ENCODE data around the gene SLC8A2.

Gene SLC8A2

GRCh38 chr19:47503130-47503825 is 31.6 kb upstream of the SLC8A2 start:
- DNase-seq: no peak

GRCh38 chr19:47499863-47500830 is 28.5 kb upstream of the SLC8A2 start:
- DNase-seq: no peak

GRCh38 chr19:47499371-47499770 is 27.7 kb upstream of the SLC8A2 start:
- no peak for DNase-seq

GRCh38 chr19:47498561-47498960 is 26.9 kb upstream of the SLC8A2 start:
- no peak for DNase-seq

GRCh38 chr19:47497821-47498520 is 26.3 kb upstream of the SLC8A2 start:
- no peak for DNase-seq

GRCh38 chr19:47497050-47497766 is 25.5 kb upstream of the SLC8A2 start:
- no peak for DNase-seq

GRCh38 chr19:47495478-47496372 is 24.0 kb upstream of the SLC8A2 start:
- DNase-seq: no peak

GRCh38 chr19:47494729-47495128 is 23.0 kb upstream of the SLC8A2 start:
- no peak for DNase-seq

GRCh38 chr19:47494211-47494547 is 22.5 kb upstream of the SLC8A2 start:
- no peak for DNase-seq

- no peak for DNase-seq
Observed at GRCh38 chr19:47493378-47494210, 21.9 kb upstream of the SLC8A2 start.

GRCh38 chr19:47492571-47493377 is 21.1 kb upstream of the SLC8A2 start:
- no peak for DNase-seq

- no peak for DNase-seq
Observed at GRCh38 chr19:47492137-47492533, 20.4 kb upstream of the SLC8A2 start.

GRCh38 chr19:47491358-47492136 is 19.9 kb upstream of the SLC8A2 start:
- DNase-seq: no peak

- no peak for DNase-seq
Observed at GRCh38 chr19:47490847-47491246, 19.2 kb upstream of the SLC8A2 start.

GRCh38 chr19:47490031-47490430 is 18.3 kb upstream of the SLC8A2 start:
- DNase-seq: no peak

GRCh38 chr19:47489072-47489914 is 17.6 kb upstream of the SLC8A2 start:
- no peak for DNase-seq

GRCh38 chr19:47487551-47488515 is 16.1 kb upstream of the SLC8A2 start:
- DNase-seq: no peak

All from midbrain (tissue), 1 donor.